ENCODE data around the gene TFAP2A. TPM values are rescaled to one million over a fixed set of nuclear protein-coding genes. Genes with fewer than 3 reads are reported as not detected.

Gene TFAP2A
- total and polyA plus RNA-seq, 11 donors: 0.11 to 1.4 (median 0.30) TPM; not detected in 1

DNA sequence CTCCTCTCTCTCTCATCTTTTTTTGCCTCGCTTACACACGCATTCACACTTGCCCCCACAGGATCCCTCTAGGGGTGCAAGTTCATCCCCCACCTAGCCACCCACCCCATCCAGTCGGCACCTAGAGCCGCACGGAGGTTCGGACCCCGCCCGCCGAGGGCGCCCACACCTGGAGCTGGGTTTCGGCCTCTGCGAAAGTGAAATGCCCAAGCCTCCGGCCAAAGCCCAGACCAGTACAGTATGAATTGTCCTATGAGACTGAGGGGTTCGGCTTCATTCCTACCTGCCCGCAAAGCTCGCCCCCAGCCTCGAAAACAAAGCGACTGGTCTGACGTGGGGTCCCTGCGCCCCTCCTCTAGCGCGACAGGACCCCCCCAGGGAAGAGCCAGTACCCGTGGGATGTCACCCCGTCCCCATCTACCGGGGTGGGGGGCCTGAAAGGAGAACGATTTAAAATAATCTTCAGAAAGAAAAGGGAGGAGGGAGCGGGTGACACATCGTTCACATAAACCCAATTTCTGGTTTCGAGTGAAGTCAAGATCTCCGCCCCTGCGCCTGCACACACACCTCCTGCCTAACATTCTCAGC, 1.5 kb downstream of the TFAP2A start:
- no peak for ATAC-seq
- no peak for DNase-seq

DNA sequence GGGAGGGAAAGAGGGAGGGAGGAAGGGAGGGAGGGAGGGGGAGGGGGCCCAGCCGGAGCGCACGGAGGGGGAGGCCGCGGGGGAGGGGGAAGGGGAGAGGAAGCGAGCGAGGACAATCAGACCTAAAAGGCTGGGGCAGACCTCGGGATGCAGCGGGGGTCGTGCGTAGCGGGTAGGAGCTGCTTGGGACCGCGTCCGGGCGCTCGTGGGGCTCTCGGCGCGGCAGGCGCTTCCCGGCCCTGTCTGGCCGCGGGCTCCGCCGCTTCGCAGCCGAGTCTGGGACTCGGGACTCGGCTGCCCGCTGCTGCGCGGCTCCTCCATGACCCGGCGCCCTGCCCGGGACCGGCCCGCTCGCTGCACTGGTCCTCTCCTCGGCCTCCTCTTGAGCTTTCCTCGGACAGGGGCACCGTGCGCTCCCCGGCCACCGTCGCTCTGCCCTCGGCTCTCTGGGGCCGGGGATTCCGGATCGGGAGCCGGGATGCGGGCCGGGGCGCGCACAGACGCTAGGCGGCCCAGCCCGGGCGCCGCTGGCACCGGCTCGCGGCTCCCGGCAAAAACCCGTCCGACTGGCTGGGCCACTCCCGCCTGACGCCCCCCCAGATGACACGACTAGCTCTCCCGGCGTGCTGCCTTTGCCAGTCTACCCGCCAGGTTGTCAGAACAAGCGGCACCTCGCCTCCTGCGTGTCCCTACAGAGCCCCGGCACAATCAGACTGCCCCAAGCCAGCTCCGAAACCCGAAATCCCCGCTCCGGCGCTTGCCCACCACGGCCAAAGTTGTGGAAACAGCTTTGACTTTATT, 2.2 kb downstream of the TFAP2A start:
- DNase-seq: peak in 2 of 5 donors; percentile 57 to 71
- TF ChIP-seq POLR2A (IDR thresholded peaks at IDR 0.05): no peak
- TF ChIP-seq, protein P1, sequence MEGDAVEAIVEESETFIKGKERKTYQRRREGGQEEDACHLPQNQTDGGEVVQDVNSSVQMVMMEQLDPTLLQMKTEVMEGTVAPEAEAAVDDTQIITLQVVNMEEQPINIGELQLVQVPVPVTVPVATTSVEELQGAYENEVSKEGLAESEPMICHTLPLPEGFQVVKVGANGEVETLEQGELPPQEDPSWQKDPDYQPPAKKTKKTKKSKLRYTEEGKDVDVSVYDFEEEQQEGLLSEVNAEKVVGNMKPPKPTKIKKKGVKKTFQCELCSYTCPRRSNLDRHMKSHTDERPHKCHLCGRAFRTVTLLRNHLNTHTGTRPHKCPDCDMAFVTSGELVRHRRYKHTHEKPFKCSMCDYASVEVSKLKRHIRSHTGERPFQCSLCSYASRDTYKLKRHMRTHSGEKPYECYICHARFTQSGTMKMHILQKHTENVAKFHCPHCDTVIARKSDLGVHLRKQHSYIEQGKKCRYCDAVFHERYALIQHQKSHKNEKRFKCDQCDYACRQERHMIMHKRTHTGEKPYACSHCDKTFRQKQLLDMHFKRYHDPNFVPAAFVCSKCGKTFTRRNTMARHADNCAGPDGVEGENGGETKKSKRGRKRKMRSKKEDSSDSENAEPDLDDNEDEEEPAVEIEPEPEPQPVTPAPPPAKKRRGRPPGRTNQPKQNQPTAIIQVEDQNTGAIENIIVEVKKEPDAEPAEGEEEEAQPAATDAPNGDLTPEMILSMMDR (IDR thresholded peaks at IDR 0.05): no peak
- H3K4me1 ChIP-seq: peaks cover 0 to 54% (median 33%) of the 10 kb centered on the region in 12 donors

More for the DNA sequence above, 1.5 kb downstream of the TFAP2A start:
- intact Hi-C loops (cut with DNase I): loop anchor here in 1 of 10 donors (10.0 kb wide), 1 partner anchor 379 kb away; no protein-coding TSS in a partner anchor
- H3K4me3 ChIP-seq: peak overlapping the region; percentile 34 to 86 (median 61)
- H3K9me3 ChIP-seq: no peaks in the 10 kb centered on the region
- H3K4me1 ChIP-seq: peaks cover 0 to 54% (median 33%) of the 10 kb centered on the region in 12 donors
- 4 to 5% (median 4%) methylated on average over 30 to 31 of the region's 31 CpGs for WGBS, 4 donors
- TF ChIP-seq POLR2A (IDR thresholded peaks at IDR 0.05): no peak
- TF ChIP-seq, protein P1 (IDR thresholded peaks at IDR 0.05): no peak
- H3K27me3 ChIP-seq: peaks cover 62 to 99% (median 95%) of the 10 kb centered on the region in 9 donors
- no peaks in the 10 kb centered on the region for H3K36me3 ChIP-seq
- peak overlapping the region in 1 of 12 donors; percentile 62 for H3K27ac ChIP-seq

DNA sequence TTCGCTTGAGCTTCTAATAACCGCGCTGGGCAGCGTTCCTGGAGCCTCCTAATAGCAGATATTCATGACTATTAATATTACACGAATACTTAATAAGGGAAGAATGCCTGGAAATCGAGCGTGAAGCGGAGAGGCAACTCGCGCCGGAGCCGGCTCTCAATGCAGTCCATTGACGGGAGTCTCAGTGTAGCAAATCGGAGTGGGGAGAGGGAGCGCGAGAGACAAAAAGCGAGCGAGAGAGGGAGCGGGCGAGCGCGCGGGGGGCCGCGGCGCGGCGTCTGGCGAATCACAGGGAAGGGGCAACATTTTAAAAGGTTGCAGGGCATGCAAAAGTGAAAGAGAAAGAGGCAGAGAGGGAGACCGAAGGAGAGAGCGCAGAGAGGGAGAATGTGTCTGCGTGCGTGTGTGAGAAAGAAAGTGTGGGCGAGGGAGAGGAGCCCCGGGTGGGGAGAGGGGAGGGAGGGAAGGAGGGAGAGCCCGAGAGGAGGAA, 2.9 kb downstream of the TFAP2A start:
- TF ChIP-seq, protein P1 (IDR thresholded peaks at IDR 0.05): no peak
- no peak for TF ChIP-seq POLR2A (IDR thresholded peaks at IDR 0.05)
- Histone ChIP-seq H3K4me3 (peak overlapping the region; percentile 26 to 86 (median 61)), H3K4me1 (peaks cover 0 to 51% (median 33%) of the 10 kb centered on the region in 12 donors), H3K36me3 (no peaks in the 10 kb centered on the region), H3K9me3 (no peaks in the 10 kb centered on the region), H3K27ac (peak overlapping the region in 1 of 12 donors; percentile 38), H3K27me3 (peaks cover 57 to 99% (median 95%) of the 10 kb centered on the region in 9 donors)
- DNase-seq (peak in 1 of 5 donors; percentile 68), ATAC-seq (peak in 3 of 4 donors; percentile 37 to 62 (median 52))
- WGBS, 4 donors: 0 to 1% (median 1%) methylated on average over 36 of the region's 36 CpGs
- intact Hi-C loops (cut with DNase I): loop anchor here in 1 of 10 donors (10.0 kb wide), 1 partner anchor 377 kb away; no protein-coding TSS in a partner anchor

More for the DNA sequence above, 2.2 kb downstream of the TFAP2A start:
- H3K27ac ChIP-seq: peak overlapping the region in 1 of 12 donors; percentile 62
- peak in 3 of 4 donors; percentile 26 to 63 (median 62) for ATAC-seq
- H3K9me3 ChIP-seq: no peaks in the 10 kb centered on the region
- peak overlapping the region; percentile 34 to 86 (median 61) for H3K4me3 ChIP-seq
- H3K27me3 ChIP-seq: peaks cover 62 to 99% (median 95%) of the 10 kb centered on the region in 9 donors
- WGBS, 4 donors: 1 to 2% (median 1%) methylated on average over 25 to 82 of the region's 82 CpGs
- no peaks in the 10 kb centered on the region for H3K36me3 ChIP-seq
- intact Hi-C loops (cut with DNase I): loop anchor here in 1 of 10 donors (10.0 kb wide), 1 partner anchor 378 kb away; no protein-coding TSS in a partner anchor

All from heart left ventricle (tissue), 16 donors.